Stimulated activated CD4-positive, alpha-beta T cell treated with anti-CD3 and anti-CD28 coated beads, Interleukin-15, amount 100 ng/mL, for 1 hour (primary cell): ENCODE data around the gene TYK2.

Experiments
- DNase-seq, 2 donors: peaks; one replicate each; pipeline ENCODE4 v3.0.0-alpha.2; 2020; ENCODE audit warnings: low read depth in 1 of 2, low spot score in 1 of 2

TYK2 gene

DNA sequence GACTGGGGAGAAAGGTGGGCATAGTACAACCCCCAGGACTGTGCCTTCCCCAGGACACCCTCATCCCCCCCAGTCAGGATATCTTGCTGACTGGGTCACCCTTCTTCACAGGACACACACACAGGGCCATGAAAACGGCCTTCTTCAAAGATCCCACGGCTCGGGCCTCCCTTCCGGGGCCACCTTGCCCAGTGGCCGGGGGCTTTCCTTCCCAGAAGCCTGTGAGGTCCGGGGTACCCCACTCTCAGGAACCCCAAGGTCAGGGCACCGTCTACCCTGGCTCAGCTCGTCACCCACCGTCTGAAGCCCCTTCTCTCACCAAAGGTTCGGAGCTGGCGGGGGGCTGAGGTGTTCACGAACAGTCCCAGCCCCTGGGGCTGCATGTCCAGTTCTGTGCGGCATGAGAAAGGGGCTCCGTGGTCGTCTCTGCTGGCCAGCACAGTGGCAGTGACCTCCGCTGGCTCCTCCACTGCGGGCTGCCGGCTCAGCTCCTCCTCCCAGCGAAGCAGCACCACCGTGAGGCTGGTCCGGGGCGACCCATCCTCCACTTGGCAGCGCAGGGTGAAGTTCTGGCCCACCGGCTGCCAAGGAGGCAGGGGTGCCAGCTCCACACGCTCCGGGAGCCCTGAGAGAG lies 44.9 kb downstream of the TYK2 start:
- DNase-seq, result no peak

- peak in 1 of 2 donors; percentile 25 for DNase-seq
These were observed 45.6 kb downstream of the TYK2 start for GRCh38 chr19:10334588-10335351.

DNA sequence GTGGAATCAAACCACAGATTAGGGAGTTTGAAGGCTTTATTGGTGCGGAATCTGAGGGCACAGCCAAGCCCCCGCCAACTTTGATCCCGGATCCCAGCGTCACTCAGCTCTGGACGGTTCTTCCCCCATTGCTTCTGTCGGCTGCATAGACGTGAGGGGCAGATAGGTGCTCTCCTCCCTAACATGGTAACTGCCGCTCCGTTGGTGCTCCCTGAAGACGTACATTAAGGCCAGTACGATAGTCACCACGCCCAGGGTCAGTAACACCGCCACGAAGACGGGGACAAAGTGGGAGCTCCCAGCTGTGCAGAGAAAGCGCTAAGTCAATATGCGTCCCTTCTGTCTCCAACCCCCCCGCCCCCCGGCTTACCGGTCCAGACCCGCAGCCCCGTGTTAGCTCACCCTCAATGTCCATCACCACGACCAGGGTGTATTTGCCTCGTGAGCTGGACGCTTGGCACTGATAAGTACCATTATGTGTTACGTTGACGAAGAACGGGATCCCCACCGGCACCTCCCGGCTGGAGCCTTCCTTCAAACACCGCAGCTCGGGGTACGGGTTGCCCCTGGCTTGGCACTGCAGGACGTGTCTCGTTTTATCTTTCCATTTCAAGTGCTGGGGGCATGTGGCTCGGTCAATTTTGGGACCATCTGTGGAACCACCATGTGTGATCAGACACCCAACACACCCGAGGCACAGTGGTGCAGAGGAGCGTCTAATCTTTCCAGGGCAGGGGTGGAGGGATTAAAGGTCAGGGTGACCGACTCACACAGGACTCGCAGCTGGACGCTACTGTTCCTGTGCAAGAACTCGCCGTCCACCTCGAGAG lies 46.4 kb downstream of the TYK2 start:
- DNase-seq, result no peak

GRCh38 chr19:10332965-10333757 lies 47.2 kb downstream of the TYK2 start, which contains the start of gene RAVER1:
TSS of gene RAVER1 (minus strand) at chr19:10333529. CDS start at chr19:10333507, 22 bp downstream.
- DNase-seq, result peak; percentile 96 to 97

DNA sequence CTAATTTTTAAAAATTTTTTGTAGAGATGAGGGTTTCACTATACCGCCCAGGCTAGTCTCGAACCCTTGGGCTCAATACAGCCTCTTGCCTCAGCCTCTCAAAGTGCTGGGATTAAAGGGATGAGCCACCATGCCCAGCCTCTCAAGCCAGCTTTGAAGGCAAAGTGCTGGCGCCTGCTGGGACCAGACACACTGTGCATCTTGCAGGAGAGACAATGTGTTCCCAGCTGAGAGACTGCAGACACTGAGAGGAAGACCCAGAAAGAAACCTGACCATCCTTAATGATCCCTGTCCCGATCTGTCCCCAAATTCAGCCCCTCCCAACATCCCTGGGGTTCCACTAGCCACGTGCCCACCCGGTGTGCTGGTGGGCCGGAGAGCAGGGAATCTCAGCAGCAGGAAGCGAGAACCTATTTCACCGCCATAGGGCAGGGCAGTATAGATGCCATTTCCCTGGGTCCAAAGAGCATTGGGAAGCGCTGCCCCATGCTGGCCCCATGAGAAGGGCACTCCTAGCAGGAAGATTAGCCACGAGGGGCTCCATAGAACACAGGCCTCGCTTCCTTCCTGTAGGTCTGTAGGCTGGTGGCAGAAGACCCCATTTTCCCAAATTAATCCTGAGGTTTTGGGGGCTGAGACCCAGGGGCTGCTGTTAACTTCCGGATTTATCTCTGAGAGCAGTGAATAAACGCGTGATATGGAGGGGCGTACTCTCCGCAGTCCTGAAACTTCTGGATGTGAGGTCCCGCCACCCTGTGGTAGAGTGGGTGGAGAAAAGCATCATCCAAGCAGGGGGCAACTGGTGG lies 48.0 kb downstream of the TYK2 start:
- no peak for DNase-seq

DNA sequence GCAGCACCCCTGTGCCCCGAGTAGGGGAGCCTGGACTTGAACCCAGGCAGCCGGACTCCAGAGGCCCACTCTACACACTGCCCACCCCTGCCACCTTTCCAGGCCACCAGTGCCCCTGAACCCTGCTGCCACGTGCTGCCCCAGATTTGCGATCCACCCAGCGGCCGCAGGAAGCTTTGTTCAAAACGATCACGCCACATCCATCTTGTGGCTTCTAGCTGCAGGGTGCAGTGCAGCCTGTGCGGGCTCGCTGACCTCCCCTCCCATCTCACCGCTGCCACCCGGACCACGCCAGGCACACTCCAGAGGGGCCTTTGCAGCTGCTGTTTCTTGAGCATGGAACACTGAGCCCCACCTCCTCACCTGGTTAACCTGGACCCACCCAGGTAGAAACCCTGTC lies 50.8 kb downstream of the TYK2 start:
- no peak for DNase-seq

DNA sequence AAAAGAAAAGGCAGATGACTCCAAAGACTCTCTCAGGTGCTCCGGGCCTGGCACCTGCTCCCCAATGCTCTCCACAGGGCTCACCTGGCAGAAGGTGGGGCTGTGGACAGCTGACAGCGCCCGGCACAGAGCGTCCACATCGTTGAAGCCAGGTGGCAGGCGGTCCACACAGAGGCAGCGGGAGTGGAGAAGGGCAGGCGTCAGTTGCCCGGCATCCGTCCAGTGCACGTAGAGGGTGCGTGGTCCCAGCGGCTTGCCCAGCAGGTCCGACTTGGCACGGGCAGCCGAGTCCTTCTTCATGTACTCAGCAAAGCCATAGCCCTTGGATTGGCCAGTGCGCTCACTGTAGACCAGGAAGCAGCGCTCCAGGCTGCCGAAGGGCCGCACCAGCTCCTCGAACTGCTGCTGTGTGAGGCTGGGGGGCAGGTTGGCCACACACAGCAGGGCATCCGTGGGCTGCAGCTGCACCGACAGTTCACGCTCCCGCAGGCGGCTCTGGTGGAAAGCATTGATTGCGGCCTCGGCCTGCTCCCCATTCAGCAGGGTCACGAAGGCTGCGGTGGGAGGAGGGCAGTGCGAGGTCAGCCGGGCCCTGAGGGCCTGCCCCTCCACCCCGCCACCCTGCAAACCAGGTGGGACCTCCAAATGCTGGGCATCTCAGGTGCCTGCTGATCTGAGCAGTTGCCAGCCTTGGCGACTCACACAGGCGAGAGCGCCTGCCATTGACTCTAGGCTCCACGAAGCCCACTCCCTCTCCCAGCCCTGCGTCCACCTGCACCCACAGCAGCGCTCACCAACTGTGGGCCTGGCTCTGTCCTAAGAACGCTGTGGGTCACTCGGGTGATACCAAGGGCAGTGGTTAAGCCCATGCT lies 51.6 kb downstream of the TYK2 start:
- DNase-seq, result no peak

- no peak for DNase-seq
These were observed 52.6 kb downstream of the TYK2 start for GRCh38 chr19:10327793-10328192.

GRCh38 chr19:10325732-10326131 lies 54.6 kb downstream of the TYK2 start:
- no peak for DNase-seq

DNA sequence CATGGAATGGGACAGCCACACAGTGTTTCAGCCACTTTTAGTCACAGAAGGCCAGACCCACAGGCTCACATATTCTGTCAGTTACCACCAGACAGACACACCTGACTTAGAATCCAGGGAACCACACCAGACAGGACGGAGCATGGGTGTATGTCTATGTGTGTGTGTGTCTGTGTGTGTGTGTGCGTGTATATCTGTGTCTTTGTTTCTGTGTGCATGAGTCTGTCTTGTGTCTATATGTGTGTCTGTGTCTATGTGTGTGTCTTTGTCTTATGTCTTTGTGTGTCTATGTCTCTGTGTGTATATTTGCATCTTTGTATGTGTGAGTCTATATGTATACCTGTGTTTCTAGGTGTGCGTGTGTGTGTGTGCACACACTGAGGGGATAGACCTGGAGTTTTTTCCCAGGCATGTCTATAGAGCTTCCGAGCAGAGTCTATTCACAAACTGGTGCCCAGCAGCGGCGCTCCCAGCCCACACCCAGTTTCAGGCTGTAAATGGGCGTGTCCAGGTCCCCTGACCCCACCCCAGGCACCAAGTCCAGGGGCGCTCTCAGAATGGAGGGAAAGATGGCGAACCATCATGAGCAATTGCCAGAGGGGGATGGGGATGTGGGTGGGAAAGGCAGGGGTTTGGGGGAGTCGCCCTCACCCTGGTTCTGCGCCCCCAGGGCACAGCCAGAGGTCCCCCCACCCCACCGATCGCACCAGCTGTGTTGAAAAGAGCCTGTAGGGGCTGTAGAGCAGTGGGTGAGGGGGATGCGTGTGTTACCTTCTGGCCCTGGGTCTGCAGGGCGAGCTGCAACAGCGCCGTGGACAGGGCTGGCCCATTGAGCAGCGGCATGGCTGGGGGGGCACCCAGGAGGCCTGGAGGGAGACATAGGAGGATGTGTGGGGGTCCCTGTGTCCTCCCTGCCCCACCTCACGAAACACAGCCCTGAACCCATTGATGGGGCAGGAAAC lies 58.2 kb downstream of the TYK2 start:
- DNase-seq, result no peak

DNA sequence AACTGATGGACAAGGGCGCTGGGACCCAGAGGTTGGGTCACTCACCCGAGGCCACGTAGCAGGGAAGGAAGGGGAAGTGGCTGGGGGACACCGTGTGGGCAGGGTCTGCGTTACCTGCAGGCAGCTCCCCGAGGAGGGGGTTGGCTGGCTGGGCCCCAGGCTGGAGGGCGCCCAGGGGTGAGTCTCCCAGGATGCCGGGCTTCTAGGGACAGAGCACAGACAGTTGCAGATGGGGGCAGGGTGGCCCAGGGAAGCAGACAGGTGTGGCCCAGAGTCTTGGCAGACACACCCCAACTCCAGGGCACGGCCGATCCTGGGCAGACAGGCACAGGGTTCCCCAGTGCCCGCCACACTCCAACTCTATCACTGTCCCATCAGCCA lies 59.0 kb downstream of the TYK2 start:
- no peak for DNase-seq

- no peak for DNase-seq
These were observed 59.6 kb downstream of the TYK2 start for GRCh38 chr19:10320602-10321416.

- DNase-seq, result no peak
These were observed 61.3 kb downstream of the TYK2 start for GRCh38 chr19:10318807-10319682.

- no peak for DNase-seq
These were observed 62.4 kb downstream of the TYK2 start for GRCh38 chr19:10317857-10318462.

DNA sequence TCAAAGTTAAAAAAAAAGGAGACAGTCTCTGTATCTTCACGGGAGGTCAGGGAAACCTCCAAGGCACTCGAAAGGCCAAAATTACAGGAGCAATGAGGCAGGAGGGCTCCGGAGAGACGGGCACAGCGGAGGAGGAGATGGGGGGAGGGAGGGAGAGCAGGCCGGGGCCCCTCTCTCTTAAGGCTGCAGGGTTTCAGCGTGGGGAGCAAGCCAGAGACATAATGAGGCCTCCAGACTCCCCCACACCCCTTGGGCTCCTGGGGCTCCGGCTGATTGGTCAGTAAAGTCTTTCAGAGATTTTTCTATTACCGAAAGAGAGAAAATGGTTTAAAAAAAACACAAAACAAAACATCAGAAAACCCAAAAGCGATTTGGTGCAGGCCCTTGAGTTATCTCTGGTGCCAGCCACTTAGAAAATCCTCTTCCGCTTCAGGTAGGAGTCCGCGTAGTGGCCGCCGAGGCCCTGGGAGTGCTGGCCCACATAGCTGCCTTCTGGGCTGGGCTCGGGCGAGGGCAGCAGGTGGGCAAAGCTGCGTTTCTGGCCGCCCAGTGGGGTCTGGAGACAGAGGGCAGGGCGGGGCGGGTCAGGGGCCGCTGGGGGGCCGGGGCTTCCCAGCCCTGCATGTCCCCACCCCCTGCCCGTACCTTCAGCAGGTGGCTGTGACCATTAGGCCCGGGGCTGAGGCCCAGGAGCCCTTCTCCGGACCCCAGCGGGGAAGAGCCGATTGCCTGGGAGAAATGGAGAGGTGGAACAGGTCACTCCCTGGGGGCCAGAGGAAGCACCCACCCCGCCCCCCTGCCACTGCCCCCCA lies 63.1 kb downstream of the TYK2 start:
- DNase-seq, result no peak
